WERI-Rb-1 (cell line): ENCODE measurements around the gene SIN3B.
A peak's percentile ranks its signal among the peaks of the same experiment; 100 is the strongest.

Experiments
- DNase-seq: peaks from one replicate; pipeline ENCODE4 v3.0.0-alpha.2; 2020
- H3K27ac ChIP-seq: fragments of 250-450 bp; sonication (Bioruptor Pico); 2 replicates; pipeline ENCODE4 v1.5.1; 2020; ENCODE audit warnings: mild to moderate bottlenecking, moderate library complexity
- H3K27me3 ChIP-seq: fragments of 250-450 bp; sonication (Bioruptor Pico); 2 replicates; pipeline ENCODE4 v1.5.1; 2021; ENCODE audit warnings: mild to moderate bottlenecking, low read depth, moderate library complexity; ENCODE audit not compliant: insufficient read depth, severe bottlenecking
- H3K36me3 ChIP-seq: fragments of 250-450 bp; sonication (Bioruptor Pico); 2 replicates; pipeline ENCODE4 v1.5.1; 2020; ENCODE audit warnings: mild to moderate bottlenecking, moderate library complexity
- H3K4me3 ChIP-seq: 2 replicates; pipeline ENCODE4 v1.5.1; 2011; ENCODE audit warnings: low read depth, mild to moderate bottlenecking, control low read depth, low read length
- H3K9me3 ChIP-seq: fragments of 250-450 bp; sonication (Bioruptor Pico); 2 replicates; pipeline ENCODE4 v1.5.1; 2021; ENCODE audit warnings: mild to moderate bottlenecking, moderate library complexity; ENCODE audit not compliant: severe bottlenecking
- TF ChIP-seq, protein P1 (sequence below): IDR thresholded peaks from 2 replicates; pipeline ENCODE4 v1.5.1; 2011; ENCODE audit warnings: low read depth, mild to moderate bottlenecking, control low read depth, inconsistent platforms, low read length

The SIN3B gene

DNA sequence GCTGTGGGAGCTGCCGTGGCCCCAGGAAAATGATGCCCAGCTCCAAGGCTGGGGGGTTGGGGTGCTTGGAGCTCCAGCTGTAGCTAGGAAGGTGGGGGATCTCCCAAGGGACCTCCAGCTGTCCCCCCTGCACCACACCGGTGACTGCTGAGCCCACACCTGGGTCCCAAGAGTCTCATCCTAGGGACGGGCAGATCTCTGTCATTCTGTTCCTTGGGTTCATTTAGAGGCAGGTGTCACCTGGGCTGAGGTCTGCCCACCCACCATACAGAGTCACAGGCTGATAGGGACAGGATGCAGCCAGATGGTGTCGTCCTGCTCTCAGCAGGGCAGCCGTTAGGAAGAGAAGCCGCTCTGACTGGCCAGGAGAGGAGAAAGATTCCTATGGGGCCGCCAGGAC lies 64.9 kb downstream of the SIN3B start:
- Histone ChIP-seq H3K36me3 (no peaks in the 10 kb centered on the region), H3K27me3 (no peaks in the 10 kb centered on the region), H3K27ac (no peak overlapping the region; the same call in 1 of the 2 replicates), H3K4me3 (no peak overlapping the region), H3K9me3 (no peaks in the 10 kb centered on the region)
- peak; percentile 35 for DNase-seq
- TF ChIP-seq, protein P1, sequence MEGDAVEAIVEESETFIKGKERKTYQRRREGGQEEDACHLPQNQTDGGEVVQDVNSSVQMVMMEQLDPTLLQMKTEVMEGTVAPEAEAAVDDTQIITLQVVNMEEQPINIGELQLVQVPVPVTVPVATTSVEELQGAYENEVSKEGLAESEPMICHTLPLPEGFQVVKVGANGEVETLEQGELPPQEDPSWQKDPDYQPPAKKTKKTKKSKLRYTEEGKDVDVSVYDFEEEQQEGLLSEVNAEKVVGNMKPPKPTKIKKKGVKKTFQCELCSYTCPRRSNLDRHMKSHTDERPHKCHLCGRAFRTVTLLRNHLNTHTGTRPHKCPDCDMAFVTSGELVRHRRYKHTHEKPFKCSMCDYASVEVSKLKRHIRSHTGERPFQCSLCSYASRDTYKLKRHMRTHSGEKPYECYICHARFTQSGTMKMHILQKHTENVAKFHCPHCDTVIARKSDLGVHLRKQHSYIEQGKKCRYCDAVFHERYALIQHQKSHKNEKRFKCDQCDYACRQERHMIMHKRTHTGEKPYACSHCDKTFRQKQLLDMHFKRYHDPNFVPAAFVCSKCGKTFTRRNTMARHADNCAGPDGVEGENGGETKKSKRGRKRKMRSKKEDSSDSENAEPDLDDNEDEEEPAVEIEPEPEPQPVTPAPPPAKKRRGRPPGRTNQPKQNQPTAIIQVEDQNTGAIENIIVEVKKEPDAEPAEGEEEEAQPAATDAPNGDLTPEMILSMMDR = peak; percentile 33; the same call in 1 of the 2 replicates

DNA sequence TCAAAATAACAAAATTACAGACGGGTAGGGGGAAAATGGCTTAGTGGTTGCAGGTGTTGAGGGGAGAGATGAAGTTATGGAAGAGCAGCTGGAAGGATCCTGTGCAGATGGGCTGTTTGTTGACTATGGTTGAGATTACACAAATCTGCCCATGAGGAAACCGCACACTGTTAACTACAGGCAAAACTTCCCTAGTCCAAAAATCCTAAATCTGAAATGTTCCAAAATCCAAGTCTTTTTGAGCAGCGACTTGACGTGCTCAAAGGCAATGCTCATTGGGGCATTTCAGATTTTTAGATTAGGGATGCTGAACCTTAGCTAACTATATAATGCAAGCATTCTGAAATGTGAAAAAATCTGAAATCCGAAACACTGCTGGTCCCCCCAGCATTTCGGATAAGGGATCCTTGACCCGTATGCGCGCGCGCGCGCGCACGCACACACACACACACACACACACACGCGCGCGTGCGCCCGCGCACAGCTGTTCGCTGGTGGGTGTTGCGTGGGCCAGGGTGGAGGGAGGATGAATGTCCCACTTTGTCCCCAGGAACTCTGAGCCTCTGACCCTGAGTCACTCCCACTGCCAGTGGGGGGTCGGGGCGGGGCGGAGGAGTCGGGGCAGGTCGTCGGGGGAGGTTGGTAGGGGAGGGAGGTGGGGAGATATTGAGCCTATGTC lies 66.4 kb downstream of the SIN3B start:
- Histone ChIP-seq H3K4me3 (no peak overlapping the region), H3K36me3 (no peaks in the 10 kb centered on the region), H3K27ac (no peak overlapping the region), H3K9me3 (no peaks in the 10 kb centered on the region), H3K27me3 (no peaks in the 10 kb centered on the region)
- TF ChIP-seq, protein P1 = no peak
- no peak for DNase-seq

- no peaks in the 10 kb centered on the region for H3K9me3 ChIP-seq
- no peak for DNase-seq
- no peaks in the 10 kb centered on the region for H3K36me3 ChIP-seq
- H3K27ac ChIP-seq = no peak overlapping the region
- no peaks in the 10 kb centered on the region for H3K27me3 ChIP-seq
- TF ChIP-seq, protein P1 = no peak
- no peak overlapping the region for H3K4me3 ChIP-seq
Observed at GRCh38 chr19:16896146-16897028, 67.2 kb downstream of the SIN3B start.

DNA sequence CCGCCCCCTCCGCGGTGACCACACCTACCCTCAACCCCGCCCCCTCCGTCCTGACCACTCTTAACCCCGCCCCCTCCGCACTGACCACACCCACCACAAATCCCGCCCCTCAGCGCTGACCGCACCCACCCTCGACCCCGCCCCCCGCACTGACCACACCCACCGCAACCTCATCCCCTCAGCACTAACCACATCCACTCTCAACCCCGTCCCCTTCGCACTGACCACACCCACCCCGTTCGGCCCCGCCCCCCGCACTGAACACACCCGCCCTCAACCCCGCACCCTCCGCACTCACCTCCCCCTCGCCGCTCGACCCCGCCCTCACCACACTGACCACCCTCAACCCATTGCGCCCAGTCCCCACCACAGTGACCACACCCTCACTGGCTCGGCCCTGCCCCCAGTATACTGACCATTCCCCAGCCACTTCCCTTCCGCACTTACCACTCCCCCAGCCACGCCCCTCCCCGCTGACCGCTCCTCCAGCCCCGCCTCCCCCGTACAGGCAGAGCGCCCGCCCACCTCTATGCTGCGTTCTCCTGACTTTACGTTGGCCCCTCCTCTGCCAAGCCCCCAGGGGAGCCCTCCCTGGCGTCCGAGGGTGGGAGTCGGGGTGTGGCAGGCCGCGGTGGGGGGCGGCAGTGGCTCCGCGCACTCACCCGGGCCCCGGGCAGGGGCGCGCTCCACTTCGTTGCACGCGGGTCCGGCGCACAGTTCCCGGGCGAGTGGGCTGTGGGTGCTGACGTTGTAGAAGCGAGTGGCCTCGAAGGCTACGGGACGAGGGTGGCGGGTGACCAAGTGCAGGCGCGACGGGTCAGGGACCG lies 68.0 kb downstream of the SIN3B start:
- Histone ChIP-seq H3K27ac (no peak overlapping the region), H3K36me3 (no peaks in the 10 kb centered on the region), H3K9me3 (no peaks in the 10 kb centered on the region), H3K4me3 (no peak overlapping the region), H3K27me3 (no peaks in the 10 kb centered on the region)
- peak; percentile 27 for DNase-seq
- TF ChIP-seq, protein P1 = no peak

DNA sequence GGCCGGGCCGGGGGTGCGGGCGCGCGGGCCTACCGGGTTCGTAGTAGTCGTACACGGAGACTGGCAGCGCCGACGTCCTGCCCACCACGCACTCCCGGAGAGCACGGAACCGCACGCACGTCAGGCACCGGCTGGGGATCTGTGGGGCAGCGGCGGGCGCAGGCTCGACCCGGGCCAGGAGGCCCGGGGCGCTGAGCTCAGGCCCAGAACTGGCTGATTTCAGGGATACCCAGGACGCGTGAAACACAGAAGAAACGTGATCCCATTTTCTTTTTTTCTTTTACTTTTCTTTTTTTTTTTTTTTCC lies 68.6 kb downstream of the SIN3B start:
- no peaks in the 10 kb centered on the region for H3K27me3 ChIP-seq
- H3K27ac ChIP-seq = no peak overlapping the region
- no peaks in the 10 kb centered on the region for H3K36me3 ChIP-seq
- TF ChIP-seq, protein P1 = no peak
- H3K9me3 ChIP-seq = no peaks in the 10 kb centered on the region
- no peak for DNase-seq
- H3K4me3 ChIP-seq = no peak overlapping the region
